Germinal center (tissue), 1 donor: Measurements from ENCODE around the gene TOM1.

Source experiments
- DNase-seq: peaks from one replicate; pipeline ENCODE4 v3.0.0; 2012; ENCODE audit warnings: mixed read lengths, low spot score

Gene TOM1

GRCh38 chr22:35397095-35397904 lies 97.6 kb downstream of the TOM1 start:
- no peak for DNase-seq
